GM12878 (cell line): Measurements from ENCODE around the gene PAM16. TPM values are rescaled to one million over a fixed set of nuclear protein-coding genes. Genes with fewer than 3 reads are reported as not detected.

Experiments
- ATAC-seq: fragments of 200-7000 bp; cut with Tn5 transposase; 3 replicates; pipeline ENCODE4 v1.9.1; 2020; ENCODE audit warnings: mild to moderate bottlenecking, moderate library complexity
- BruUV-seq: library from RNA; stranded (reverse); fragments of 400-500 nt; replicated peaks from 2 replicates; lab custom pipeline; 2021; lab: Mats Ljungman, UMichigan
- CTCF ChIA-PET: fragments of 300-600 bp; sonication (Branson Sonifier 250); formaldehyde crosslinking; extraction: SDS; loops from one replicate; lab custom pipeline; 2021; ENCODE audit warnings: inconsistent platforms; lab: Yijun Ruan, JAX
- POLR2A ChIA-PET: fragments of 350-600 bp; formaldehyde crosslinking; extraction: SDS; loops from one replicate; lab custom pipeline; 2021; ENCODE audit warnings: inconsistent platforms; lab: Charles Lee
- RAD21 ChIA-PET: fragments of 300-600 bp; sonication (Branson Sonifier 250); formaldehyde crosslinking; loops from one replicate; lab custom pipeline; 2023; ENCODE audit warnings: antibody characterized with exemption; ENCODE audit not compliant: unreplicated experiment; lab: Charles Lee
- SMC1A ChIA-PET: fragments of 300-600 bp; sonication (Branson Sonifier 250); formaldehyde crosslinking; loops from one replicate; lab custom pipeline; 2023; ENCODE audit not compliant: unreplicated experiment, uncharacterized antibody; lab: Charles Lee
- DNase-seq: peaks from one replicate; pipeline ENCODE4 v3.0.0-alpha.2; 2011; ENCODE audit warnings: low read depth, low spot score
- FAIRE-seq: peaks from 3 replicates; lab custom pipeline; 2011; peaks lifted over from hg19 to GRCh38; lab: Jason Lieb, UNC
- H2AFZ ChIP-seq: 2 replicates; pipeline ENCODE4 v1.6.0; 2011; ENCODE audit warnings: low read depth, low read length, control low read depth; ENCODE audit not compliant: control insufficient read depth
- H3K27ac ChIP-seq: 2 replicates; pipeline ENCODE4 v1.5.1; 2011; ENCODE audit warnings: control low read depth; ENCODE audit not compliant: control insufficient read depth, insufficient read depth
- H3K27me3 ChIP-seq, 2 experiments: replicated peaks in 1 of 2; 2 replicates each; pipeline versions ENCODE4 v1.6.0 to v1.6.1; 2011; ENCODE audit warnings: low read length in 1 of 2; ENCODE audit not compliant: control insufficient read depth in 2 of 2, insufficient read depth in 2 of 2
- H3K36me3 ChIP-seq, 2 experiments: 2 replicates each; pipeline ENCODE4 v1.5.1; 2011; ENCODE audit warnings: low read length in 1 of 2; ENCODE audit not compliant: control insufficient read depth in 2 of 2, insufficient read depth in 2 of 2
- H3K4me1 ChIP-seq: 2 replicates; pipeline ENCODE4 v1.6.1; 2011; ENCODE audit warnings: mild to moderate bottlenecking, low read length, moderate library complexity, mixed read lengths; ENCODE audit not compliant: control insufficient read depth, insufficient read depth
- H3K4me2 ChIP-seq: 2 replicates; pipeline ENCODE4 v1.6.0; 2011; ENCODE audit warnings: control low read depth; ENCODE audit not compliant: control insufficient read depth, insufficient read depth
- H3K4me3 ChIP-seq: fragments of 200-600 bp; sonication (generic); 2 replicates; pipeline ENCODE4 v1.5.1; 2016
- H3K79me2 ChIP-seq: 2 replicates; pipeline ENCODE4 v1.6.0; 2011; ENCODE audit warnings: low read length; ENCODE audit not compliant: control insufficient read depth, insufficient read depth
- H3K9ac ChIP-seq: 2 replicates; pipeline ENCODE4 v1.8.0; 2011; ENCODE audit warnings: low read length, control low read depth, mixed read lengths; ENCODE audit not compliant: control insufficient read depth, insufficient read depth
- H3K9me3 ChIP-seq: replicated peaks from 3 replicates; pipeline ENCODE4 v1.5.1; 2011; ENCODE audit warnings: mild to moderate bottlenecking, low read length; ENCODE audit not compliant: control insufficient read depth, insufficient read depth
- H4K20me1 ChIP-seq: 2 replicates; pipeline ENCODE4 v1.6.0; 2011; ENCODE audit not compliant: control insufficient read depth, insufficient read depth
- IRF4 ChIP-seq: IDR thresholded peaks from 2 replicates; pipeline ENCODE4 v1.6.1; 2011; ENCODE audit warnings: low read depth, low read length
- RAD21 ChIP-seq: IDR thresholded peaks from 2 replicates; pipeline ENCODE4 v1.6.1; 2011; ENCODE audit warnings: mild to moderate bottlenecking, low read depth, low read length, moderate library complexity; ENCODE audit not compliant: insufficient read depth
- SMARCA5 ChIP-seq: fragments of 450-650 bp; IDR thresholded peaks from 2 replicates; pipeline ENCODE4 v1.6.1; 2017; ENCODE audit warnings: mild to moderate bottlenecking
- TBL1XR1 ChIP-seq: IDR thresholded peaks from 2 replicates; pipeline ENCODE4 v1.6.1; 2012; ENCODE audit warnings: low read depth, low read length, improper control_type of control experiment
- whole genome bisulfite sequencing: methylation state at CpG from one replicate; pipeline ENCODE4 v1.1.6; 2016; ENCODE audit warnings: low lambda C conversion rate; ENCODE audit not compliant: insufficient replicate concordance, insufficient coverage; ENCODE audit errors: missing lambda C conversion rate; 5-methylcytosine and 5-hydroxymethylcytosine counted together
- in situ Hi-C: fragments of 300-500 bp; cut with MboI; formaldehyde crosslinking; loops from 9 replicates; pipeline ENCODE4 v1.14.3; 2018; ENCODE audit warnings: mixed read lengths
- intact Hi-C: fragments of 100-400 bp; cut with micrococcal nuclease; formaldehyde crosslinking; loops from one replicate; pipeline ENCODE4 v1.14.2; 2022; ENCODE audit not compliant: unreplicated experiment
- polyA plus RNA-seq, 11 experiments: library from polyadenylated mRNA; depleted of rRNA in 4 of 11; unstranded in 6 of 11; stranded (reverse) in 5 of 11; fragments of >200 nt; fragmentation: Nextera tagmentation in 4 of 11; fragmentation: Illumina TruSeq in 1 of 11; extraction: Ambion mirVana in 4 of 11; extraction: Trizol in 1 of 11; gene quantifications; 1 replicate in 1 of 11; 2 replicates in 10 of 11; pipeline versions ENCODE4 v1.2.1 to v1.2.3, GENCODE V29; 2011 to 2016; ENCODE audit warnings: inconsistent platforms in 2 of 11, missing spikeins in 2 of 11, low read depth in 1 of 11
- total RNA-seq, 4 experiments: library from RNA; depleted of rRNA in 3 of 4; stranded (reverse); fragments of >200 nt in 3 of 4; fragmentation: Illumina TruSeq in 1 of 4; extraction: Trizol in 1 of 4; gene quantifications; 2 replicates each; pipeline versions ENCODE4 v1.2.1 to v1.2.3, GENCODE V29; 2013 to 2021
- TF ChIP-seq, protein P1 (sequence below): IDR thresholded peaks from 2 replicates; pipeline ENCODE4 v1.6.1; 2012; ENCODE audit warnings: improper control_type of control experiment, low read depth, low read length; ENCODE audit not compliant: insufficient replicate concordance
- TF ChIP-seq, protein P2 (sequence below): IDR thresholded peaks from 2 replicates; pipeline ENCODE4 v1.6.1; 2011; ENCODE audit warnings: mild to moderate bottlenecking, low read depth, low read length, moderate library complexity; ENCODE audit not compliant: insufficient replicate concordance

Gene PAM16
- total and polyA plus RNA-seq, 10 of the 15 experiments (the other 5 are each of a cell fraction or from before 2014, with no cell fraction given), result 18.5 to 94.3 (median 51.5) TPM

DNA sequence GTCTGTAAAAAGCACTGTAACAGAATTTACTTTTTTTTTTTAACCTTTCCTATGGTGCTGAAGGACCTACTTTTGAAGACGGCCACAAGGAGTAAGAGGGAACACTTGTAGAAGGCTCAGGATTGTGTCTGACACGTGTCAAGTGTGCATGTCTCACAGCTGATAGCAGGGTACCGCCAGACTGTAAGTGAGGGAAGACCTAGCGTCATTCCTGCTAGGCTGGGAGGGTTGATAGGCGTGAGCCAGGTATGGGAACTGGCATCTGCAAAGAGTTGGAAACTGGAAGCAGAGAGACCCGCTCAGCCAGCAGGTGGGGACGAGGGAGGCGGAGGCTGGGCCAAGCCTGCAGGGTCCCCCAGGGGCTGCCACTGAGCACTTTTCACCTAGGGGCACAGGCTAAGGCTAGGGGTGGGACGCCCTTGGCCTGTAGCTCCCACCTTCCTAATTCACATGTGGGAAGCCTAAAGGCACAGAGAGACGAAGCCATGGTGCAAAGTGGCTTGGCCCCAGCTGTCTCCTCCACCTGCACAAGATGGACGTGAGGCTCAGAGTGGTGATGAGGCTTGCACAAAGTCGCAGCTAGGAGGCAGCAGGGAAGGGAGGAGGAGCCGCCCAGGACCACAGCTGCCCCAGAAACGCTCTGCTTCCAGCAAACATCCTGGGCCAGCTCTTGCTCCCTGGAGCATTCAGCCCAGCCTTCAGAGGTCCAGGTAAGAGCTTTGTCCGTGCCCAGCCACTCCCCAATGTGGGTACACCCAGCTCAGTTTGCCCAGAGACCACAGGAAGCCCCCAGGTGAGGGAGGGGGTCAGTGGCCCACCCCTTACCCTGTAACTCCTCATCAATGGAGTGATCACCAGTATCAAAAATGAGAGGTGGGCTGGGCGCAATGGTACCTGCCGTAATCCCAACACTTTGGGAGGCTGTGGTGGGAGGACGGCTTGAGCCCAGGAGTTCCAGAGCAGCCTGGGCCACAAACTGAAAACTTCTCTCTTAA is 39.4 kb upstream of the PAM16 start:
- no peak overlapping the region for H3K4me2 ChIP-seq
- WGBS, result 84% methylated on average over 18 of the region's 18 CpGs
- intact Hi-C loops, result no loop called here
- TF ChIP-seq, protein P1, sequence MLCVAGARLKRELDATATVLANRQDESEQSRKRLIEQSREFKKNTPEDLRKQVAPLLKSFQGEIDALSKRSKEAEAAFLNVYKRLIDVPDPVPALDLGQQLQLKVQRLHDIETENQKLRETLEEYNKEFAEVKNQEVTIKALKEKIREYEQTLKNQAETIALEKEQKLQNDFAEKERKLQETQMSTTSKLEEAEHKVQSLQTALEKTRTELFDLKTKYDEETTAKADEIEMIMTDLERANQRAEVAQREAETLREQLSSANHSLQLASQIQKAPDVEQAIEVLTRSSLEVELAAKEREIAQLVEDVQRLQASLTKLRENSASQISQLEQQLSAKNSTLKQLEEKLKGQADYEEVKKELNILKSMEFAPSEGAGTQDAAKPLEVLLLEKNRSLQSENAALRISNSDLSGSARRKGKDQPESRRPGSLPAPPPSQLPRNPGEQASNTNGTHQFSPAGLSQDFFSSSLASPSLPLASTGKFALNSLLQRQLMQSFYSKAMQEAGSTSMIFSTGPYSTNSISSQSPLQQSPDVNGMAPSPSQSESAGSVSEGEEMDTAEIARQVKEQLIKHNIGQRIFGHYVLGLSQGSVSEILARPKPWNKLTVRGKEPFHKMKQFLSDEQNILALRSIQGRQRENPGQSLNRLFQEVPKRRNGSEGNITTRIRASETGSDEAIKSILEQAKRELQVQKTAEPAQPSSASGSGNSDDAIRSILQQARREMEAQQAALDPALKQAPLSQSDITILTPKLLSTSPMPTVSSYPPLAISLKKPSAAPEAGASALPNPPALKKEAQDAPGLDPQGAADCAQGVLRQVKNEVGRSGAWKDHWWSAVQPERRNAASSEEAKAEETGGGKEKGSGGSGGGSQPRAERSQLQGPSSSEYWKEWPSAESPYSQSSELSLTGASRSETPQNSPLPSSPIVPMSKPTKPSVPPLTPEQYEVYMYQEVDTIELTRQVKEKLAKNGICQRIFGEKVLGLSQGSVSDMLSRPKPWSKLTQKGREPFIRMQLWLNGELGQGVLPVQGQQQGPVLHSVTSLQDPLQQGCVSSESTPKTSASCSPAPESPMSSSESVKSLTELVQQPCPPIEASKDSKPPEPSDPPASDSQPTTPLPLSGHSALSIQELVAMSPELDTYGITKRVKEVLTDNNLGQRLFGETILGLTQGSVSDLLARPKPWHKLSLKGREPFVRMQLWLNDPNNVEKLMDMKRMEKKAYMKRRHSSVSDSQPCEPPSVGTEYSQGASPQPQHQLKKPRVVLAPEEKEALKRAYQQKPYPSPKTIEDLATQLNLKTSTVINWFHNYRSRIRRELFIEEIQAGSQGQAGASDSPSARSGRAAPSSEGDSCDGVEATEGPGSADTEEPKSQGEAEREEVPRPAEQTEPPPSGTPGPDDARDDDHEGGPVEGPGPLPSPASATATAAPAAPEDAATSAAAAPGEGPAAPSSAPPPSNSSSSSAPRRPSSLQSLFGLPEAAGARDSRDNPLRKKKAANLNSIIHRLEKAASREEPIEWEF, result no peak
- TF ChIP-seq, protein P2, sequence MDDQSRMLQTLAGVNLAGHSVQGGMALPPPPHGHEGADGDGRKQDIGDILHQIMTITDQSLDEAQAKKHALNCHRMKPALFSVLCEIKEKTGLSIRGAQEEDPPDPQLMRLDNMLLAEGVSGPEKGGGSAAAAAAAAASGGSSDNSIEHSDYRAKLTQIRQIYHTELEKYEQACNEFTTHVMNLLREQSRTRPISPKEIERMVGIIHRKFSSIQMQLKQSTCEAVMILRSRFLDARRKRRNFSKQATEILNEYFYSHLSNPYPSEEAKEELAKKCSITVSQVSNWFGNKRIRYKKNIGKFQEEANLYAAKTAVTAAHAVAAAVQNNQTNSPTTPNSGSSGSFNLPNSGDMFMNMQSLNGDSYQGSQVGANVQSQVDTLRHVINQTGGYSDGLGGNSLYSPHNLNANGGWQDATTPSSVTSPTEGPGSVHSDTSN, result no peak
- TF ChIP-seq IRF4 (no peak), SMARCA5 (no peak), RAD21 (no peak), TBL1XR1 (no peak)
- TF ChIP-seq, all 136 proteins: peak for 0
- CTCF ChIA-PET, result interaction anchor here (1.5 to 3.8 kb wide), 2 partner anchors 9 to 12 kb away, joined by 3 to 21 read pairs; no protein-coding TSS in a partner anchor
- BruUV-seq, result no TSS peak
- H3K4me3 ChIP-seq, result no peak overlapping the region
- no peak overlapping the region for H3K9ac ChIP-seq
- no peaks in the 10 kb centered on the region for H3K4me1 ChIP-seq
- no peaks in the 10 kb centered on the region for H3K79me2 ChIP-seq
- no peaks in the 10 kb centered on the region for H3K9me3 ChIP-seq
- no peak for ATAC-seq
- SMC1A ChIA-PET, result no interaction called here
- no peak for DNase-seq
- in situ Hi-C loops, result no loop called here
- no peaks in the 10 kb centered on the region; the same call in 1 of the 2 replicates for H4K20me1 ChIP-seq
- POLR2A ChIA-PET, result interaction anchor here (0.5 to 0.6 kb wide), 2 partner anchors 51 to 666 kb away, joined by 3 to 5 read pairs; no protein-coding TSS in a partner anchor
- RAD21 ChIA-PET, result no interaction called here
- no peak overlapping the region for H3K27ac ChIP-seq
- FAIRE-seq, result no peak
- no peaks in the 10 kb centered on the region for H3K27me3 ChIP-seq
- peaks cover 15 to 41% of the 10 kb centered on the region in 2 experiments for H3K36me3 ChIP-seq
- no peak overlapping the region for H2AFZ ChIP-seq
